Activated CD4-positive, alpha-beta T cell treated with anti-CD3 and anti-CD28 coated beads, Interleukin-2, amount 10 ng/mL, durations not matched to agents 24 days and 14 days (primary cell): Measurements from ENCODE around the gene CDK7. TPM values are rescaled to one million over a fixed set of nuclear protein-coding genes. Genes with fewer than 3 reads are reported as not detected.

Experiments
- DNase-seq: peaks from one replicate; pipeline ENCODE4 v3.0.0; 2022
- H3K27ac Mint-ChIP-seq: one replicate; pipeline ENCODE4 v1.8.0; 2022; ENCODE audit warnings: mild to moderate bottlenecking, mixed read lengths
- H3K27me3 Mint-ChIP-seq: one replicate; pipeline ENCODE4 v1.8.0; 2022; ENCODE audit warnings: mixed read lengths
- H3K36me3 Mint-ChIP-seq: one replicate; pipeline ENCODE4 v1.8.0; 2022; ENCODE audit warnings: low read depth, mild to moderate bottlenecking, mixed read lengths
- H3K4me1 Mint-ChIP-seq: one replicate; pipeline ENCODE4 v1.8.0; 2021; ENCODE audit warnings: mixed read lengths
- H3K4me3 Mint-ChIP-seq: one replicate; pipeline ENCODE4 v1.8.0; 2022; ENCODE audit warnings: mild to moderate bottlenecking, moderate library complexity, mixed read lengths
- H3K9me3 Mint-ChIP-seq: one replicate; pipeline ENCODE4 v1.8.0; 2021; ENCODE audit warnings: mixed read lengths
- intact Hi-C: fragments of 100-400 bp; cut with micrococcal nuclease; formaldehyde crosslinking; loops from one replicate; pipeline ENCODE4 v1.15.1; 2023
- total RNA-seq: library from RNA; stranded (reverse); gene quantifications from 2 replicates; pipeline ENCODE4 v1.2.3, GENCODE V29; 2022

CDK7 gene
- total RNA-seq = 45.6 and 54.2 TPM in 2 replicates

GRCh38 chr5:69234457-69235268 lies at the start of gene CDK7:
Gene CDK7 (plus strand): TSS chr5:69234886. CDS start chr5:69234976, 90 bp downstream.
- Mint-ChIP-seq H3K4me3 (peak within 1 kb of the TSS; percentile 97), H3K9me3 (no peaks in the 10 kb centered on the region)
- intact Hi-C loops = loop anchor here (1.0 to 2.0 kb wide), 6 partner anchors 16 to 141 kb away; partner anchors contain the start of genes AK6, CCNB1, CENPH and RAD17

GRCh38 chr5:69187342-69187741 lies 47.3 kb upstream of the CDK7 start:
- DNase-seq = no peak
- no peaks in the 10 kb centered on the region for H3K9me3 Mint-ChIP-seq

More at GRCh38 chr5:69234457-69235268, at the start of gene CDK7:
- peaks cover 26% of the 10 kb centered on the region for H3K36me3 Mint-ChIP-seq
- no peaks in the 10 kb centered on the region for H3K27me3 Mint-ChIP-seq
- H3K27ac Mint-ChIP-seq = peak within 1 kb of the TSS; percentile 86
- peaks cover 28% of the 10 kb centered on the region for H3K4me1 Mint-ChIP-seq
- DNase-seq = peak; percentile 98

GRCh38 chr5:69188811-69189161 lies 45.9 kb upstream of the CDK7 start:
- Mint-ChIP-seq H3K4me1 (peaks cover 8% of the 10 kb centered on the region), H3K27me3 (no peaks in the 10 kb centered on the region), H3K9me3 (no peaks in the 10 kb centered on the region), H3K4me3 (peak overlapping the region; percentile 95), H3K36me3 (peaks cover 7% of the 10 kb centered on the region), H3K27ac (peak overlapping the region; percentile 97)
- intact Hi-C loops = loop anchor here (1.0 kb wide), 6 partner anchors 21 to 181 kb away; partner anchors contain the start of genes AK6, CCDC125, CCNB1 and CDK7
- DNase-seq = no peak

More at GRCh38 chr5:69187342-69187741, 47.3 kb upstream of the CDK7 start:
- Mint-ChIP-seq H3K27ac (no peak overlapping the region), H3K27me3 (no peaks in the 10 kb centered on the region), H3K4me1 (peaks cover 8% of the 10 kb centered on the region), H3K36me3 (peaks cover 5% of the 10 kb centered on the region), H3K4me3 (peak overlapping the region; percentile 7)
- intact Hi-C loops = no loop called here

- peak; percentile 99 for DNase-seq
- Mint-ChIP-seq H3K27me3 (no peaks in the 10 kb centered on the region), H3K27ac (peak within 1 kb of the TSS; percentile 97)
Observed at GRCh38 chr5:69189162-69190086, 45.3 kb upstream of the CDK7 start, which contains the start of gene CENPH. Gene CENPH (plus strand): TSS chr5:69189583. CDS start chr5:69189635, 52 bp downstream.

GRCh38 chr5:69202497-69202896 lies 32.2 kb upstream of the CDK7 start:
- DNase-seq = no peak
- Mint-ChIP-seq H3K36me3 (peaks cover 26% of the 10 kb centered on the region), H3K27me3 (no peaks in the 10 kb centered on the region), H3K4me3 (no peak overlapping the region), H3K27ac (no peak overlapping the region), H3K9me3 (no peaks in the 10 kb centered on the region), H3K4me1 (peaks cover 1% of the 10 kb centered on the region)
- intact Hi-C loops = no loop called here

More at GRCh38 chr5:69189162-69190086, 45.3 kb upstream of the CDK7 start, which contains the start of gene CENPH:
- Mint-ChIP-seq H3K36me3 (peaks cover 8% of the 10 kb centered on the region), H3K4me1 (peaks cover 8% of the 10 kb centered on the region), H3K9me3 (no peaks in the 10 kb centered on the region), H3K4me3 (peak within 1 kb of the TSS; percentile 95)
- intact Hi-C loops = loop anchor here (1.0 kb wide), 6 partner anchors 22 to 180 kb away; partner anchors contain the start of genes AK6, CCDC125, CCNB1 and CDK7

GRCh38 chr5:69206528-69207190 lies 28.0 kb upstream of the CDK7 start:
- Mint-ChIP-seq H3K27me3 (no peaks in the 10 kb centered on the region), H3K4me1 (peaks cover 1% of the 10 kb centered on the region), H3K27ac (no peak overlapping the region), H3K36me3 (peaks cover 18% of the 10 kb centered on the region), H3K9me3 (no peaks in the 10 kb centered on the region), H3K4me3 (no peak overlapping the region)
- intact Hi-C loops = no loop called here
- no peak for DNase-seq

- Mint-ChIP-seq H3K27me3 (no peaks in the 10 kb centered on the region), H3K27ac (no peak overlapping the region), H3K4me3 (no peak overlapping the region), H3K4me1 (peaks cover 5% of the 10 kb centered on the region), H3K9me3 (no peaks in the 10 kb centered on the region), H3K36me3 (peaks cover 13% of the 10 kb centered on the region)
- DNase-seq = no peak
- intact Hi-C loops = no loop called here
Observed at GRCh38 chr5:69209602-69210001, 25.1 kb upstream of the CDK7 start.

GRCh38 chr5:69211200-69211599 lies 23.5 kb upstream of the CDK7 start:
- H3K27ac Mint-ChIP-seq = no peak overlapping the region
- no peak for DNase-seq
- intact Hi-C loops = no loop called here
- no peaks in the 10 kb centered on the region for H3K9me3 Mint-ChIP-seq
- no peaks in the 10 kb centered on the region for H3K27me3 Mint-ChIP-seq
- peaks cover 16% of the 10 kb centered on the region for H3K36me3 Mint-ChIP-seq
- no peak overlapping the region for H3K4me3 Mint-ChIP-seq
- H3K4me1 Mint-ChIP-seq = peaks cover 11% of the 10 kb centered on the region

GRCh38 chr5:69212022-69212421 lies 22.7 kb upstream of the CDK7 start:
- H3K4me1 Mint-ChIP-seq = peaks cover 12% of the 10 kb centered on the region
- H3K36me3 Mint-ChIP-seq = peaks cover 12% of the 10 kb centered on the region
- intact Hi-C loops = no loop called here
- no peak for DNase-seq
- no peak overlapping the region for H3K4me3 Mint-ChIP-seq
- H3K9me3 Mint-ChIP-seq = no peaks in the 10 kb centered on the region
- no peaks in the 10 kb centered on the region for H3K27me3 Mint-ChIP-seq
- H3K27ac Mint-ChIP-seq = no peak overlapping the region

- H3K27me3 Mint-ChIP-seq = no peaks in the 10 kb centered on the region
- no peaks in the 10 kb centered on the region for H3K9me3 Mint-ChIP-seq
- DNase-seq = no peak
- peaks cover 10% of the 10 kb centered on the region for H3K36me3 Mint-ChIP-seq
- intact Hi-C loops = no loop called here
- H3K27ac Mint-ChIP-seq = no peak overlapping the region
- H3K4me3 Mint-ChIP-seq = no peak overlapping the region
- peaks cover 16% of the 10 kb centered on the region for H3K4me1 Mint-ChIP-seq
Observed at GRCh38 chr5:69213513-69214215, 21.0 kb upstream of the CDK7 start.

GRCh38 chr5:69217151-69217511 lies 17.6 kb upstream of the CDK7 start:
- intact Hi-C loops = loop anchor here (1.0 kb wide), 3 partner anchors 28 to 124 kb away; partner anchors contain the start of genes CCNB1 and CENPH
- no peaks in the 10 kb centered on the region for H3K9me3 Mint-ChIP-seq
- H3K4me3 Mint-ChIP-seq = peak overlapping the region; percentile 96
- H3K27ac Mint-ChIP-seq = peak overlapping the region; percentile 98
- no peaks in the 10 kb centered on the region for H3K27me3 Mint-ChIP-seq
- no peak for DNase-seq
- H3K4me1 Mint-ChIP-seq = peaks cover 17% of the 10 kb centered on the region
- peaks cover 14% of the 10 kb centered on the region for H3K36me3 Mint-ChIP-seq

- Mint-ChIP-seq H3K4me1 (peaks cover 17% of the 10 kb centered on the region), H3K27ac (peak overlapping the region; percentile 98), H3K27me3 (no peaks in the 10 kb centered on the region), H3K36me3 (peaks cover 15% of the 10 kb centered on the region), H3K9me3 (no peaks in the 10 kb centered on the region), H3K4me3 (peak overlapping the region; percentile 96)
- DNase-seq = peak; percentile 98
- intact Hi-C loops = loop anchor here (1.0 kb wide), 5 partner anchors 16 to 151 kb away; partner anchors contain the start of genes AK6, CCNB1, CDK7 and CENPH
Observed at GRCh38 chr5:69217548-69218526, 16.8 kb upstream of the CDK7 start.
